Ascending aorta (tissue), 2 donors: ENCODE measurements around the gene ASTN1. TPM values are rescaled to one million over a fixed set of nuclear protein-coding genes. Genes with fewer than 3 reads are reported as not detected.
A peak's percentile ranks its signal among the peaks of the same experiment; 100 is the strongest.

ENCODE experiments used
- DNase-seq, 2 donors: peaks; one replicate each; pipeline ENCODE4 v3.0.0-alpha.2; 2019; ENCODE audit warnings: low spot score in 2 of 2
- H3K27ac ChIP-seq, 2 donors: fragments of 200-600 bp; sonication (generic); one replicate each; pipeline ENCODE4 v1.5.1; 2016 to 2017; ENCODE audit warnings: mild to moderate bottlenecking in 1 of 2
- H3K27me3 ChIP-seq: fragments of 200-600 bp; sonication (generic); one replicate; pipeline ENCODE4 v1.5.1; 2017
- H3K36me3 ChIP-seq, 2 donors: fragments of 200-600 bp; sonication (generic); one replicate each; pipeline ENCODE4 v1.5.1; 2016
- H3K4me1 ChIP-seq, 2 donors: fragments of 200-600 bp; sonication (generic); one replicate each; pipeline ENCODE4 v1.5.1; 2016 to 2017; ENCODE audit warnings: mild to moderate bottlenecking in 1 of 2
- H3K4me3 ChIP-seq, 2 donors: fragments of 200-600 bp; sonication (generic); one replicate each; pipeline ENCODE4 v1.5.1; 2016 to 2017; ENCODE audit warnings: mild to moderate bottlenecking in 1 of 2
- H3K9me3 ChIP-seq, 2 donors: fragments of 200-600 bp; sonication (generic); one replicate each; pipeline ENCODE4 v1.5.1; 2016
- intact Hi-C: fragments of 100-400 bp; cut with DNase I; formaldehyde crosslinking; loops from one replicate; pipeline ENCODE4 v1.15.1; 2023
- total RNA-seq: library from RNA; depleted of rRNA; stranded (reverse); fragments of >200 nt; gene quantifications from one replicate; pipeline ENCODE4 v1.1.0, GENCODE V29; 2016
- TF ChIP-seq, protein P1 (sequence below), 3 experiments: fragments of 200-600 bp in 2 of 3; fragments of 450-650 bp in 1 of 3; sonication (generic) in 2 of 3; IDR thresholded peaks; one replicate each; pipeline ENCODE4 v1.5.1; 2016 to 2019; ENCODE audit warnings: antibody characterized with exemption in 3 of 3, mild to moderate bottlenecking in 1 of 3, moderate library complexity in 1 of 3

The ASTN1 gene
- total RNA-seq, 1 donor from 2014 or later = 0.32 TPM

DNA sequence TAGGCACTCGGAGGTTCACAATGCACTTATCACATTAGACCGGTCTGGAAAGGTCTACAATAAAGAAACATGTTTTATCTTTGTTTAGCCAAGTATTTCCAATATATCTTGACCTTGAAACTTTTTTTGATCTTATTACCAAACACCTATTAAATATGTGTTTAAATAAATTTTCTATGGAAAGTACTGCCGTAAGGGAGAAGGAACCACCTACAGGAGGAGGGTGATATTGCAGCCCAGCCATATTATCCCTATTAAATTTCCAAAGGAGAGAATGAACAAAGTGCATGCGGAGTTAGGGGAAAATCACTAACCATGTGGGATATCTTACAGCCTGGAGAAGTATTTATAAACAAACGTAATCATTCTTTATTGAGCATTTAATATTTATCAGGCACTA, 20.7 kb upstream of the ASTN1 start:
- Histone ChIP-seq H3K9me3 (no peaks in the 10 kb centered on the region), H3K4me1 (no peaks in the 10 kb centered on the region), H3K36me3 (no peaks in the 10 kb centered on the region), H3K27ac (no peak overlapping the region), H3K27me3 (no peaks in the 10 kb centered on the region), H3K4me3 (no peak overlapping the region)
- intact Hi-C loops = no loop called here
- TF ChIP-seq, protein P1, sequence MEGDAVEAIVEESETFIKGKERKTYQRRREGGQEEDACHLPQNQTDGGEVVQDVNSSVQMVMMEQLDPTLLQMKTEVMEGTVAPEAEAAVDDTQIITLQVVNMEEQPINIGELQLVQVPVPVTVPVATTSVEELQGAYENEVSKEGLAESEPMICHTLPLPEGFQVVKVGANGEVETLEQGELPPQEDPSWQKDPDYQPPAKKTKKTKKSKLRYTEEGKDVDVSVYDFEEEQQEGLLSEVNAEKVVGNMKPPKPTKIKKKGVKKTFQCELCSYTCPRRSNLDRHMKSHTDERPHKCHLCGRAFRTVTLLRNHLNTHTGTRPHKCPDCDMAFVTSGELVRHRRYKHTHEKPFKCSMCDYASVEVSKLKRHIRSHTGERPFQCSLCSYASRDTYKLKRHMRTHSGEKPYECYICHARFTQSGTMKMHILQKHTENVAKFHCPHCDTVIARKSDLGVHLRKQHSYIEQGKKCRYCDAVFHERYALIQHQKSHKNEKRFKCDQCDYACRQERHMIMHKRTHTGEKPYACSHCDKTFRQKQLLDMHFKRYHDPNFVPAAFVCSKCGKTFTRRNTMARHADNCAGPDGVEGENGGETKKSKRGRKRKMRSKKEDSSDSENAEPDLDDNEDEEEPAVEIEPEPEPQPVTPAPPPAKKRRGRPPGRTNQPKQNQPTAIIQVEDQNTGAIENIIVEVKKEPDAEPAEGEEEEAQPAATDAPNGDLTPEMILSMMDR (IDR thresholded peaks at IDR 0.05) = no peak
- DNase-seq = no peak

DNA sequence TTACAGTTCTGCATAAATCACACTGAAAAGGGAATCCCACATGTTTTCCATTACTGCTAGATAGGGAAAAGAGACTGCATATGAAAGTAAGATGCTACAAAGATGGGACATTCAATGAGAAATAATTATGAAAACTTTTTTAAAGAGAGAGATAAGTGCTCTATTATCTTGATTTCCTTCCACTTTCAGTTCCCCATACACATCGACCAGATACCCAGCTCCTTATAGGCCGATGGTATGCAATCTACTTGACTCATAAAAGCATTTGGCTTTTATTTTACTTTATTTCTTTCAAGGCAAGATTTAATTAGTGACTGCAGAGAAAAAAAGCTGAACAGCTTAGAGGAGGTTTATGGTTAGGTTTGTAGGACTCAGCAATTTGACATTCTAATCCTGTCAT, 19.3 kb upstream of the ASTN1 start:
- Histone ChIP-seq H3K4me3 (no peak overlapping the region), H3K4me1 (no peaks in the 10 kb centered on the region), H3K27me3 (no peaks in the 10 kb centered on the region), H3K27ac (no peak overlapping the region), H3K36me3 (no peaks in the 10 kb centered on the region), H3K9me3 (no peaks in the 10 kb centered on the region)
- TF ChIP-seq, protein P1 (IDR thresholded peaks at IDR 0.05) = no peak
- intact Hi-C loops = no loop called here
- DNase-seq = no peak

GRCh38 chr1:177181631-177182291, 17.2 kb upstream of the ASTN1 start:
- H3K27ac ChIP-seq = no peak overlapping the region
- H3K9me3 ChIP-seq = no peaks in the 10 kb centered on the region
- H3K36me3 ChIP-seq = no peaks in the 10 kb centered on the region
- H3K4me1 ChIP-seq = no peaks in the 10 kb centered on the region
- TF ChIP-seq, protein P1 (IDR thresholded peaks at IDR 0.05) = peak; percentile 38 to 79 (median 69)
- intact Hi-C loops = loop anchor here (1.0 kb wide), 1 partner anchor 284 kb away; no protein-coding TSS in a partner anchor
- peak overlapping the region; percentile 17 to 22 for H3K4me3 ChIP-seq
- DNase-seq = peak in 1 of 2 donors; percentile 66
- H3K27me3 ChIP-seq = no peaks in the 10 kb centered on the region

- Histone ChIP-seq H3K27ac (no peak overlapping the region), H3K9me3 (no peaks in the 10 kb centered on the region), H3K36me3 (no peaks in the 10 kb centered on the region), H3K4me3 (peak overlapping the region; percentile 17 to 22), H3K4me1 (no peaks in the 10 kb centered on the region), H3K27me3 (no peaks in the 10 kb centered on the region)
- DNase-seq = no peak
- TF ChIP-seq, protein P1 (IDR thresholded peaks at IDR 0.05) = no peak
- intact Hi-C loops = loop anchor here (1.0 kb wide), 1 partner anchor 284 kb away; no protein-coding TSS in a partner anchor
These were observed 16.7 kb upstream of the ASTN1 start for GRCh38 chr1:177181280-177181630.

GRCh38 chr1:177174921-177175634, 10.6 kb upstream of the ASTN1 start:
- no peak for DNase-seq
- Histone ChIP-seq H3K4me1 (peaks cover 0 to 6% of the 10 kb centered on the region in 2 donors), H3K27ac (no peak overlapping the region), H3K9me3 (no peaks in the 10 kb centered on the region), H3K27me3 (no peaks in the 10 kb centered on the region), H3K4me3 (no peak overlapping the region), H3K36me3 (no peaks in the 10 kb centered on the region)
- intact Hi-C loops = no loop called here
- TF ChIP-seq, protein P1 (IDR thresholded peaks at IDR 0.05) = no peak
